Putamen (tissue), 1 donor: ENCODE results near the gene MAP1LC3A.

Experiments used
- DNase-seq: peaks from one replicate; pipeline ENCODE4 v3.0.0-alpha.2; 2016; ENCODE audit warnings: low spot score

MAP1LC3A gene

DNA sequence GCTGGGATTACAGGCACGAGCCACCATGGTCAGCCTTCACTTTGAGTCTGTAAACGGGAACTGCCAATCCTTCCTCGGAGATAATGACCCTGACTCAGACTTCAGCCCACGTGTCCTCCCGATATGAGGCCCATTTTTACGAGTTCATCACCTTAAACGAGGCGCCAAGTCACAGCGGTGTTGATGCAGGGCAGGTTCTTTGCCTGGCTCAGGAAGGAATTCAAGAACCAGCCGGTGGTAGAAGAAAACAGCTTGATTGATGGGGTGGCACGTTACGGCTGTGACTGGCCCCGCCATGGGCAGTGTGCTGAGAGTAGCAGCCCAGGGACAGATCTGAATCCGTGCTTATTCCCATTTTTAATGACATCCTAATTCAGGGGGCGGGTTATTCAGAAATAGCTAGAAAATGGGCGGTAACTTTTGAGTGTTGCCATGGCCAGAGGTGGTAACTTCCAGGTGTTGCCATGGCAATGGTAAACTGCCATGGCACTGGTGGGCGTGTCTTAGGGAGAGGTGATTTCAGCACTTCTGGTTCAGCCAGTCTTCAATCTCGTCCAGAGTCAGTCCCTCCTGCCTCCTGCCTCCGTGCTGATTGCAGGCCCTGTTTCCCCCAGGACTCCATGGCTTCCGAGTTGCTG is 9.1 kb upstream of the MAP1LC3A start:
- no peak for DNase-seq

DNA sequence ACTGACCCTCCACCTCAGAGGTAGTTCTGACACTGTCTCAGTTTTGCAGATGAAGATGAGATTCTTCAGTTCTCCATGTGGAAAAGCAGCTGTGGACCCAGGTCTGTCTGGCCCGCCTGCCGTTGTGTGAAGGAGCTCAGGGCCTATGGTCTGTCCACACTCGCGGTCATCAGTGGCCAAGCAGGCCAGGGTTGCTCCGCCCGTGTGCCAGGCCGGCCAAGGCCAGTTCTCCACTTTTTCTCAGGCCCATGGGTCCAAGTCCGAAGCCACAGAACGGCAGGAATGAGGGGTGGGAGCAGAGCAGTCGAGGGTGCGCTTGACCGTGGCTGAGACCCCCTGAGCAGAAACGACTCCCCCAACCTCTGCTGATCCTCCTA is 8.6 kb upstream of the MAP1LC3A start:
- no peak for DNase-seq

DNA sequence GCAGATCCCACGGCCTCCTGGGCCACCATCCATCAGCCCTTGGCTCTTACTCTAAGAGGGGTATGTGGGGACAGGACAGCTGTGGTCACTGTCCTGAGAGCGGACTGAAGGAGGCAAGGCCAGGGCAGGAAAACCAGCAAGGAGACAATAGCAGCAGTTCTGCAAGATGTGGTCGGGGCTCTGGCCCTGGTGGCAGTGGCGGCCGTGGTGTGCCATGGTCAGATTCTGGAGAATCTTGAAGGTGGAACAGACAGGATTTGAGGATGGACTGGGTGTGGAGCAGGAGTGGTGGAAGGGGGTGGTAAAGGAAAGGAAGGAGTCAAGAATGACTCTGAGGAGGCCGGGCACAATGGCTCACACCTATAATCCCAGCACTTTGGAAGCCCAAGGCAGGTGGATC is 5.9 kb upstream of the MAP1LC3A start:
- no peak for DNase-seq

DNA sequence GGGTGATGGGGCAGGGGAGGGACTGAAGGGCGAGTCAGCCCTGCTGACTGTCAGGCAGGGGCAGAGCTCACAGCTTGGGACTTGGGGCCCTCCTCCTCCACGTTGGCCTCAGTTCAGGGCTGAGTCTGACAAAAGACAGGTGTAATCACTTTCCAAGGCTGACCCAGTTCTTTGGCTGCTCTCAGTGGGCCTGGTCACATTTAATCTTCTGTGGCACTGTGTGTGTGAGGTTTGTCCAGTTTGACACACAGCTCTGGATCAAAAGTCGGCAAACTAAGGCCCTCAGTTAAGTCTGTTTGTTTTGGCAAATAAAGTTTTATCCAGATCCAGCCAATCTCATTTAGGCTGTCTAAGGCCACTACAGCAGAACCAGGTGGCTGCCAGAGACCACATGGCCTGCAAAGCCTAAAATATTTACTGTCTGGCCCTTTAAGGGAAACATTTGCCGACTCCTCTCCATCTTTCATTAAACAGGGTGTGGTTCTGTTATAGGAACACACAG is 5.1 kb upstream of the MAP1LC3A start:
- DNase-seq: no peak

DNA sequence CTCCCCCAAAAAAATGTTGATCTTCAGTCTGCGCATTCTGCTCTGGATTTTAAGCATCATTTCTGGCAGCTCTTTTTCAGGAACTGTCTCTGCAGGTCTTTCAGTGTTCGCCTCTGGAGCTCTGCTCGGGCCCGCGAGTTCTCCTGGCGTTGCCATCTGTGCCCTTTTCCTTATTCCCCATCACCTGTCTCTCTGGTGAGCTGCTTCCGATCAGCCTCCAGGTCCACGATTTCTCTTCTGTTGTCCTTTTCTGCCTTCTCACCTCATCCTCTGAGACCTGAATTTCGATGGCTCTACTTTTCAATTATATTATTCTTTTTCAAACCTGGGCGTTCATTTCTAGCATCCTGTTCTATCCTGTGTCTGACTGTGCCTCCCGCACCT is 590 bp upstream of the MAP1LC3A start:
- no peak for DNase-seq

DNA sequence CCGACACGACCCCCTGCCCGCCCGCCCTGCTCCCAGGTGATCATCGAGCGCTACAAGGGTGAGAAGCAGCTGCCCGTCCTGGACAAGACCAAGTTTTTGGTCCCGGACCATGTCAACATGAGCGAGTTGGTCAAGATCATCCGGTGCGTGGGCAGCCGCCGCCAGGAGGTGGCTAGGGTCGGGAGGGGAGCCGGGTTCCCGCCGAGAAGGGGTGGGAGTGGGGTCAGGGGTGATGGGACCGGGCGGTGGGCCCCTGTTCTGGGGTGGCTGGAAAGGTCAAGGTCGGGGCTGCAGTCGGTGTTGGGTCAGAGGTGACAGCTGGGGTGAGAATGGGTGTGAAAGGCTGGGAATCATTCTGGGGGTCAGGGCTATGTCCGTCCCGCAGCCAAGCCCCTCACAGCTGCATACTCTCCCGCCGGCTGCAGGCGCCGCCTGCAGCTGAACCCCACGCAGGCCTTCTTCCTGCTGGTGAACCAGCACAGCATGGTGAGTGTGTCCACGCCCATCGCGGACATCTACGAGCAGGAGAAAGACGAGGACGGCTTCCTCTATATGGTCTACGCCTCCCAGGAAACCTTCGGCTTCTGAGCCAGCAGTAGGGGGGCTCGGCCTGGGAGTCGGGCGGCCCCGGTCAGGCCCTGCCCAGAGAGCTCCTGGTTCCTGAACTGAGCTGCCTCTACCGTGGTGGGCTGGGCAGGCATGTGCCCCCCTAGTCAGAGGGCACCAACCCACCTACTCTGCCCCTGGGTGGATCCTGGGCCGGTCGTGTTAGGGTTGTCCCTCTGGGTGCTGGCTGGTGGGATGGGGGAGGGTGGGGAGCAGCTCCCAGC is 1.0 kb downstream of the MAP1LC3A start:
- DNase-seq: no peak

DNA sequence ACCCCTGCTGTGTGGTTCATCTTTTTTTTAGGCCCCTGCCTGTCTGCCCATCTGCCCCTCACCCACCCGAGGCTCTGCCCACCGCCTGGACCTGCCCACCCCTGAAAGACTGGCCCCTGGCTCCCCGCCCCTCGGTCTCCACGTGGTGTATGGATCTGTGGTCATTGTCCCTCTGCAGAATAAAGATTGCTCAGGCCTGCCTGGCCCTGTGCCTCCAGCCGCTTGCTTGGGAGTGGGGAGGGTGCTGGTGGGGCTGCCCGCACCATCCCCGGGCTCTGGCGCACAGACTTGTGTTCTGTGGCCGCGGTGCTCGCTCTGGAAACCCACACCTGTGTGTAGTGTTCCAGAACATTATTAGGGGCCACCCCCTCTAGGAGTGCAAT is 1.6 kb downstream of the MAP1LC3A start:
- peak; percentile 66 for DNase-seq

DNA sequence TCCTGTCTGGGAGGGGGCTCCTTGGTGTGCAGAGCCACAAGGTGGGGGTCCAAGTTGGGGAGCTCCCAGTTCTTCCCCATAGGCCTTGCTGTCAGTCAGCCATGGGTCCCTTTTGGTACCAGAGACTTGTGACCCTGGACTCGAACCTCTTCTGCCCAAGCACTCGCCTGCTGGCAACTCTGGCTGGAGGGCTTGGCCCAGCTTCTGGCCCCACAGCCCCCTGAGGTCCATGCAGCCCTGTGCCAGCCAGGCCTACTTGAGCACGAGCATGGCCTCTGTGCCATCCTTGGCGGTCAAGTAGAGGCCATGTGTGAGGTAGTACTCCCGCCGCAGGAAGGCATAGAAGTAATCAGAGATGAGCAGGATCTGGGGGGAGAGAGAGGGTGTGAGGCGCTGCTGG is 2.1 kb downstream of the MAP1LC3A start:
- DNase-seq: no peak

DNA sequence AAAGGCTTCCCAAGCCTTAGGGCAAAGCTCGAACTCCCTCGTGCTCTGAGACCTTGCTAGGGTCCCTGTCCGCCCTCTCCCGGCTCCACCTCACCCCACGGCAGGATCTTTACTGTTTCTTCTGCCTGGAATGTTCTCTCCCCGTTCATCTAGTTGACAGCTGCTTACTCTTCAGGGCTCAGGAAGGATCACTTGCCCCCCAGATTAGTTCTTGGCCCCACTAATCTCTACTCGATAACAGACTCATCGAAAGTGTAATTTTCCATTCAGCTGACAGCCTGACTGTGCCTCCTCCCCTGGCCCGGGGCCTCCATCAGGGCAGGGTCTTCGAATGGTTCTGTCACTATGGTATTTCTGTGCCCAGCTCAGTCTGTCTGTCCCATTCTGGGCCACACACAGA is 3.1 kb downstream of the MAP1LC3A start:
- DNase-seq: no peak

DNA sequence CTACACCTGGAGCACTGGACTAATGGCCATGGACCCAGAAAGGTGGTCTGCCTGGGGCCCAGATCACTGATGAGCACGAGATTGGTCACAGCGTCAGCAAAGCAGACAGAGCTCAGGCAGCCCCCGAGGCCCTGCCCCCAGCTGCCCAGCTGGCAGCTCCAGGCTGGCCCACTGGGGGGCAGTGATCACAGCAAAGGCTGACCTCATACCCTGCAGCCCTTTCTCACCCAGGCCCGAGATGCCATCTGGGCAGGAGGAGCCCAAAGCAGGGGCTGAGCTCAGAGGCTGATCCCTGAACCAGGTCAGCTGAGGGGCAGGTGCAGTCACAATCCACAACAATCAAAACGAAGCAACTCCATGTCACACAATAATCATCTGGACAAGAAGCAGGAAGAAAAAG is 4.1 kb downstream of the MAP1LC3A start:
- DNase-seq: peak; percentile 36

DNA sequence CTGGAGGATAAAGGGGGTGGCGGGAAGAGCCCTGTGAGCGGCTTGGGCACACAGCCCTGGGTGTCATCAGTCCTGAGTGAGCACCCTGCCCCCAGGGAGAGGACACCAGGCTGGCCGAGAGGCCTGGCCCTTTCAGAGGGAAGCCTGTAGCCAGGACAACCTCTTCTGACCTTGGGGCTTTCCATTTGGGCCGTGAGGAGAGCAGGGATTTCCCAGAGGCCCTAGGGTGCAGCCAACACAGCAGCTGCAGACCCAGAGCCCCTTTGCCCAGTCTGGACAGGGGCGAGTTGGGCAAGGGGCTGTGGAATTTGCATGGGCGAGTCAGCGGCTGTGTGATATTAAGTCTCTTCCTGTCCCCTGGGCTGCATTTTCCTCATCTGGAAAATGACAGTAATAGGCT is 6.3 kb downstream of the MAP1LC3A start:
- DNase-seq: no peak

DNA sequence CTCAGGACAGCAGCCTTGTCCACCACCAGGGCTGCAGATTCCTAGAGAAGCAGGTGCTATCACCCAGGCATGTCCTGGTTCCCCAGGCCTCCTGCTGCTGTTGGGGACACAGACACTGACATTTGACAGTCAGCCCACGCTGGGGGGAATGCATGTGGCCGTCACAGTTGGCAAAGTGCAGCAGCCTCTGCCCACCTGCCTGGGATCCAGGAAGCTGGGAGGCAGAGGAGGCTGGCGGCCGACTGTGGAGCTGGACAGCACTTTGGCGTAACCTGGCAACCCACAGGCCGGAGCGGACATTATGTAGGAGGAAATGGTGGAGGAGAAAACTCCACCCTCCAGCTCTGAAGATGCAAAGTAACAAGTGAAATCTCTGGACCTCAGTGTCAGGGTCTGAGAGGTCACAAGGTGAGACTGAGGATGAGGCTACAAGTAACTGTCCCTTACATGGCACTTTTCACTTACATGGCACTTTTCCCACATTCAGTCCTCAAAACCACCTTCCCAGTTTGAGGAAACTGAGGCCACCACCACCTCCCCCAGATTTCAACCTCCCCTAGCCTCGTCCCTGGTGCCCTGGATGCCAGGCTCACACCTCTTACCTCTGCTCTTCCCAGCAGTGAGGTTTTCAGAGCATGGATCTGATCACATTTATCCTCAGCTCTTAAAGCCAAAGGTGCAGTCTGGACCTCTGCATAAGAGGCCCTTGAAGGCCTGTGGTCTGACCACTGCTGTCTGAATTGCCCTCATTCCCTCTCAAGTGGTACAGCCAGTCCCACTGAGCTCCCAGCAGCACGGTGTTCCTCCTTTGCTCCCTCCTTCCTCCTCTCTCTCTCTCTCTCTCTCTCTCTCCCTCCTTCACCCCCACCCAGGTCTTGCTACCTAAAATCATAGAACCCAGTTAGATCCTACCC is 8.7 kb downstream of the MAP1LC3A start:
- no peak for DNase-seq

DNA sequence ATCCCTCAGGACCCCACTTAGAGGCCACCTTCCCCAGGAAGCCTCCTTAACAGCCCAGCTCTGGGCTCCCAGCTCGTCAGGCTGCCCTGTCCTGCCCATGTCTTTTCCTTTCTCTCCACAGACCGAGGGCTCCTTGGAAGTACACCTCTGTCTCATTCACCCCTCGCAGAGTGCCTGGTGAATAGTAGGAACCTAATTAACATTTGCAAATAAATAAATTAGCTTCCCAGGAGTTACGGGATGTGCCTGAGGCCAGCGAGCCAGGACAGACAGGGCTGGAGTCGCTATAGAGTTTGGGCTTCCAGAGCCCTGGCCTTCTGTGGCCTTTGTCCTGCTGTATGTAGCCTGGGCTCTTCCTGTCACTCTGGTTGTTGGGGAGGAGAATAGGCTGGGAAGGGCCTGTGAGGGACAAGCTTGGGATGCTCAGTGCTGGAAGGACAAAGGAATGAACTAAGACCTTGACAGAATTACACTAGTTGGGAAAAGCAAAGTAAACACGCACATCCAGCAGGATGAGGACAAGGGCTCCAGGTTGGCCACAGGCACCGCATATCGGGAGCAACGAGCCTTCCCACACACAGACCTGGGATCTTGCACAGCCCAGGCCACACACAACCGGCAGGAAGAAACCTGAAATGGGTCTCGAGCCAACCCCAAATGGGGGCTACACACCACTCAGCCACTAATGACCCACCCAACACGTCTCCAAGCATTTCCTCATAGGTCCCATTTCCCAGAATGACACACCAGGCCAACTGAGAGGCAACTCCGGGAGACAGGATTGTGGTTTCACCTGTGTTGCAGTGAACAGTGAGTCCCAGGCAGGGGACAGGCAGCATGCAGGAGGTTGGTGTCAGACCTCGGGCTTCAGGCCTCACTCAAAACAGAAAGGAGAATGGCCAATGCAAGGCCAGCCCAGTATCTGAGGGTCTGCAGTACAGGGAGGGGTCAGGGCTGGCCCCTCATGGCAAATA is 9.7 kb downstream of the MAP1LC3A start:
- no peak for DNase-seq

DNA sequence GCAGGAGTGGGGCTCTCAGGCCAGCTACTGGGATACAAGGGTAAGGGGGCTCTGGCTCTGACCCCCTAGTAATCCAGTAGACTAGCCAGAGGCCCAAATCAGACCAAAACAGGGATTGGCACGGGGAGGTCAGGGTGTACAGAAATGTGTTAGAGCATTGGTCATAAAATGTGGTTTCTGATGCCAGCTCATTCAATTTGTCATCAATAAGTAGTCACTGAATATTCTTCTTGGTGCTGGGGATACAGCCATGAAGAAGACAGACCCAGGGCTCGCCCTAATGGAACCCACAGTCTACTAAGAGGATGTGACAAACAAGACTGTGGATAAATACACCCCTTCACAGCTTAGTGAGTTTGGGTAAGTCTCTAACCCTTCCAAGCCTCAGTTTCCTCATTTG is 11.1 kb downstream of the MAP1LC3A start:
- no peak for DNase-seq

DNA sequence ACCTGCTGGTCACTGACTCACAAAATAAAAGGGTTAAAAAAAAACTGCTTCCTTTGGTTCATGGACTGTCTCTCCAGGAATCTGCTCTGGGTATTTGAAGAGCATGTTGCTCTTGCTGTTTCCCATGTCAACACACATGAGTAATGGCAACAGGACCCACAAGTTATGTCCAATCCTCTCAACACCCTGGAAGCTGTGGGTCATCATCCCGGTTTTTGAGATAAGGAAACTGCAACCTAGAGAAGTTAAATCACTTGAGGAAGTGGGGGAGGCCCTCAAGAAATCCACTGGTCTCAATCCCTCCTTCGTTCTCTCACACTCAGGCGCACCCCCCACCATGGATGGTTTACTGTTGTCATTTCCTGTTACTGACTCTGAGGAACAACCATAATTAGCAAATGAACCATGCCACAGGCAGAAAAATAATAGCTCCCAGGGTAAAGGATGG is 12.4 kb downstream of the MAP1LC3A start:
- DNase-seq: no peak

DNA sequence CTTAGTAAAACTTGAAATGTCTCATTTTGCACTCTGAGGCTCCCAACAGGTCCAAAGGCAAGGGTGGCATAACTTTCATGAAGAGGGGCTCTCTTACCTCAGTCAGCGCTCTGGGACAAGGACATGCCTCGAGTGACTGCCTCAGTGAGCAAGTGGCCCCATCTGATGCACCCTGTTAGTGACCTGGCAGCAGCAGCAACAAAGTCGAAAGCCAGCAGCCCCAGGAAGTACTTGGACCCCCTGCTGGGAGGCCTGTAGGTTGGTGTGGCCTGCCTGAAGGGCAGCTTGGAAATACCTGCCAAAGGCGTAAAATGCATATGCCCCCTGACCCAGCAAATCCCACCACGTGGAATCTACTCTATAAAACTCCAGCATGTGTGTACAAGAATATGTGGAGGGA is 13.2 kb downstream of the MAP1LC3A start:
- no peak for DNase-seq

DNA sequence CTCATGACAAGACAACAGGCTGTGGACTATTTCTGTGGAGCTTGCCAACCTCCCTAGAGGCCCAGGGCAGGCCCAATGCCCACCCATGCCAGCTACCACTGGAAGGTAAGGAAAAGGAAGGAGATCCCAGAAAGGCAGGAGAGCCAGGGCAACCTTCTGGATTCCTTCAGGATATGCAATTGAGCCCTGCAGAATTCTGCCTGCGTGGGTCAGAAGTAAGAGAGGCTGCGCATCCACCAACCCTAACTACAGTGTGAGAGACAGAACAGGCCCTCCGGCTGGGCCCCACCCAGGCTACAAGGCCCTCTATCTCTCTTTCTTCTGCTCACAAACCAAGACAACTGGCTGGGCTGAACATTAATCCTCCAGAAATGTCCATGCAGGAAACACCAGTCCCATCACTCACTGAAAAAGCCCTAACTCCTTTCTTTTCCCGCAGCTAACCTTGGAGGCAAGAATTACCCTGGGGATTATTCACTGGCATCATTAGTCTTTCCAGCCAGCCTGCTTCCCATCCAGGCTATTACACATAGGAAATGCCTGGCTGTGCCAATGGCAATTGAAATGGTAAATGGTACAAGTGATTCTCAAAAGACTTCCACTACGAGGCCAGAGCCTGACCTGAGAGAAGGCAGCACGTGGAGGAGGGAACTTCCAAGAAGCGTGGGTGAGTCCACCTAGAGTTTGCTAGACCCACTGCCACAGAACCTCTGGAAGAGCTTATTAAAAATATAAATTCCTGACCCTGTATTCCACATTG is 15.2 kb downstream of the MAP1LC3A start:
- DNase-seq: no peak

DNA sequence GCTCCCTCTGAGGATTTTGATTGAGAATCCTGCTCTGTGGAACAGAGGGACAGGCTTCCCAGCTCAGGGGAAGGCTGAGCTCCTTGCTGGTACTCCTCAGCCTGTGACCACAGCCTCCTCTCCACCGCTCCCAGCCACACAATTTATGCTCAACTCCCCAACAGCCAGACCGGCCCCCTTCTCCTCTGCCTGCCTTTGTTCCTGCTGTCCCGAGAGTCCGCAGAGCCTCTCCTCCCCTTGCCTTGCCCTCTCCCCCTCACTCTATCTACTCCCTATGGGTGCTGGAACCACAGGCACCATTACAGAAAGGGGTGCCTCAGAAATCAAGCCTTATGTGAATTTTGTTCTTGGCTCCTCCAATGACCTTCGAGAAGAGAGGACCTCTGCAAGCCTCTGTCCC is 15.9 kb downstream of the MAP1LC3A start:
- no peak for DNase-seq

DNA sequence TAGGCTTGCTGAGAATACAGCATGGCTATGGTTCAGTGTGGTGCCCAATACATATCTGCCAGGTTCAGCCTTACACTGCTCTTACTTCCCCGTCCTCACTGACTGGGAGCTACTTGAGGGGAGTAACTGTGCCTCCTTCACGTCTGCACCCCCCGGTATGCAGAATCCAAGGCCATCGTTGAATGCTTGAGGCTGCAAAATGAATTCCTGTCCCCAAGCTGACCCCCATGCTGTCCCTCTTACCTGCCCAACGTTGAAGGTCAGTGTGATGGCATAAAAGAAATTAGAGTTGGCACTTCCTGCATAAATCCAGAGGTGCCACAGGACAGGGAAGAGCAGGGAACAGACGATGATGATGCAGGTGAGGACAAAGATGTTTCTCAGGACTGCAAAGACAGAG is 16.3 kb downstream of the MAP1LC3A start:
- DNase-seq: no peak

DNA sequence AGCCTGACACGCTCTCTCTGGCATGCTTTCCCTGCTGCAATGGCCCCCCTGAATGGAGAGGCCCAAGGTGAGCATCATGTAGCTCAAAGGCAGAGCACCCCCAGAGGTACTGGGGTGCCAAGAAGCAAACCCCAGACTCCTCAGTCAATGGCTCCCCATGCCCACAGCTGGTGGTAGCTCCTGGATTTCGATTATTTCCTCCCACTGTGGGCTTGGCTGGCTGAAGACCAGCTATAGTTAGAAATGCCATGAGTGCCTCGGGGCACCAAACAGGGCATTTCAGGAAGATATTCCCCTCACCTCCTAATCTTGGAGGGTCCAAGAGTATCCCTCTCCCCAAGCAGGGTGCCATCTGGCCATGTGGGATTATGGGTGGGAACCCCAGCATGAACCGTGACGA is 16.8 kb downstream of the MAP1LC3A start:
- no peak for DNase-seq

DNA sequence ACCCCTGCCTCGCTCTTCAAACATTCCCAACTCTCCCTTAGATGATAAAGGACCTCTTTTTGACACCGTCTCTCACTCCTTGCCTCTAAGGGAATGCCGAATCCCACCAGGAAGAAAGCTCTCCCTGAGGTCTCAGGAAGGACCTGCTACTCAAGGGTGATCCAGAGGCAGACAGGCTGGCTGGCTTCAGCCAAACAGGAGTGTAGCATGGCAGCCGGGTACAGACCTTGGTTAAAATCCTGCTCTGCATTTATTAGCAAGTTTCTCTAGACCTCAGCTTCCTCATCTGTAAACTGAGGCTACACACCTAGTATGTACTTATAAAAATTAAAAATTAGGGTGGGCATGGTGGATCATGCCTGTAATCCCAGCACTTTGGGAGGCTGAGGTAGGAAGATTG is 17.2 kb downstream of the MAP1LC3A start:
- DNase-seq: no peak
